ENCODE results near the gene NCOA6. TPM values are rescaled to one million over a fixed set of nuclear protein-coding genes. Genes with fewer than 3 reads are reported as not detected.

The NCOA6 gene
- polyA plus RNA-seq, 1 of the 3 experiments (the other 2 are of a cell fraction) = 14.5 TPM

DNA sequence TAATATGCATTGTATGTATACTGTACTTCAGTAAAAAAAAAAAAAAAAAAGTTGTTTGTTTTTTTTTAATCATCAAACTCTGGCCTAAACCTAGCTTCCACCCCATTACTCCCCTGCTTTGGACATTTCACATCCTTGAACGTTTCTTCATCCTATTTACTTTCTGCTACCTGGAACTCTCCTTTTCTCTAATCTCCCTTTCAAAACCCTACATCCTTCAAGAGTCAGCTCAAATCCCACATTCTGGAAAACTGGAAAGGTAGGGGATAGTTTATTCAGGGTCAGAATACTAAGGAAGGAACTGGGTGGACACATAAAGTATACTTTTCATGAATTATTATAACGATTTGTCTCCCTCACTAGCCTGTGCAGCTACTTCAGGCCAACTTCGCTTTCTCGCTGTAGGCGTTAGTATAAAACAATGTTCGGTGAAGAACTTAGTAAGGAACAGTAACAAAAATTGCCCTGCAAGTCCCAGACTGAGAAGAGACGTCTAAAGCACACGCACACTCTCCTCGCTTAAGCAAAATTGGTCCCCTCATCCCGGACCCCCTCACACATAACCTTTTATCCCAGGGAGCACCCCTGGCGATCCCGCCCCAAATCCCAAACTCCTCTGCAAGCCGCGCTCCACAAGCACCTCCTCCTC, 149.3 kb downstream of the NCOA6 start:
- Histone ChIP-seq H3K4me1 (ENCODE audit: control insufficient read depth in 1 of 2, insufficient read depth in 2 of 2, low read depth in 1 of 2, low read length in 1 of 2) (peaks cover 0 to 5% of the 10 kb centered on the region in 2 experiments; a peak in 2 of 4 replicates), H4K20me1 (ENCODE audit: insufficient read depth) (no peaks in the 10 kb centered on the region), H3K27ac (ENCODE audit: low read depth in 2 of 2, low read length in 1 of 2) (peak overlapping the region; percentile 53 to 66; a peak in 3 of 4 replicates), H3K9me3 (no peaks in the 10 kb centered on the region), H3K9ac (peak overlapping the region; percentile 75), H3K4me2 (peak overlapping the region; percentile 83), H2AFZ (ENCODE audit: low read depth) (peak overlapping the region; percentile 98), H3K4me3 (ENCODE audit: low read depth in 2 of 2, low read length in 1 of 2) (peak overlapping the region; percentile 67 to 94), H3K36me3 (replicated peaks in 1 of 2; ENCODE audit: control insufficient read depth in 1 of 2, insufficient read depth in 2 of 2, low read length in 1 of 2) (no peaks in the 10 kb centered on the region), H3K9me2 (no peaks in the 10 kb centered on the region), H3F3A (replicated peaks; ENCODE audit: insufficient read depth) (peaks cover 14% of the 10 kb centered on the region), H3K27me3 (ENCODE audit: insufficient read depth) (no peaks in the 10 kb centered on the region), H3K79me2 (ENCODE audit: insufficient read depth) (peaks cover 24% of the 10 kb centered on the region; the same call in 1 of the 2 replicates)
- 3% methylated on average over 14 of the region's 14 CpGs for WGBS (ENCODE audit: low lambda C conversion rate)
- no peak for DNase-seq
- POLR2A ChIA-PET = no interaction called here
- CTCF ChIA-PET = interaction anchor here (1.1 to 1.5 kb wide), 3 partner anchors 94 to 363 kb away, joined by 3 to 4 read pairs (median 3); no protein-coding TSS in a partner anchor
- TF ChIP-seq NFIC (IDR thresholded peaks at IDR 0.05; ENCODE audit: borderline replicate concordance) (no peak), MXI1 (IDR thresholded peaks at IDR 0.05; ENCODE audit: low read depth, low read length) (0 out of 2 replicates have a peak, but pooled peaks have one; percentile 0), TEAD4 (IDR thresholded peaks at IDR 0.05; ENCODE audit: borderline replicate concordance, insufficient read depth) (no peak), RAD21 (IDR thresholded peaks at IDR 0.05; ENCODE audit: low read length) (no peak), FOSL2 (IDR thresholded peaks at IDR 0.05; ENCODE audit: borderline replicate concordance, low read depth) (no peak), GABPA (IDR thresholded peaks at IDR 0.05; ENCODE audit: low read depth) (no peak)

DNA sequence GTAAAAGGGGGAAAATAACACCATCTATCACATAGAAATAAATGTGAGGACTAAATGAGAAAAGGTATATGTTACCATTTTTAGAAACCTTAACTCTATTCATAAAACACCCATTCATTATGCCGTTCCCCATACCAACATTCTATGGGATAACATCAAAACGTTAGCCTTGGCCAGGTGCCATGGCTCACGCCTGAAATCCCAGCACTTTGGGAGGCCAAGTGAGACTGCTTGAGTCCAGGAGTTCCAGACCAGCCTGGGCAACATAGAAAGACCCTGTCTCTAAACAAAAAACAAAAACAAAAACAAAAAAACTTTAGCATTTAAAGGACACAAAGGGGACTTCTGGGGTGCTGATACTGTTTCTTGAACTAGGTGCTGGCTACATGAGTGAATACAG, 149.9 kb downstream of the NCOA6 start:
- POLR2A ChIA-PET = no interaction called here
- Histone ChIP-seq H3K79me2 (ENCODE audit: insufficient read depth) (peaks cover 24% of the 10 kb centered on the region; the same call in 1 of the 2 replicates), H3F3A (replicated peaks; ENCODE audit: insufficient read depth) (peaks cover 10% of the 10 kb centered on the region), H3K4me2 (peak overlapping the region; percentile 83), H2AFZ (ENCODE audit: low read depth) (peak overlapping the region; percentile 98; the same call in 1 of the 2 replicates), H3K9me3 (no peaks in the 10 kb centered on the region), H3K4me3 (ENCODE audit: low read depth in 2 of 2, low read length in 1 of 2) (peak overlapping the region; percentile 67 to 94; a peak in 3 of 4 replicates), H3K36me3 (replicated peaks in 1 of 2; ENCODE audit: control insufficient read depth in 1 of 2, insufficient read depth in 2 of 2, low read length in 1 of 2) (no peaks in the 10 kb centered on the region), H4K20me1 (ENCODE audit: insufficient read depth) (no peaks in the 10 kb centered on the region), H3K27me3 (ENCODE audit: insufficient read depth) (no peaks in the 10 kb centered on the region), H3K4me1 (ENCODE audit: control insufficient read depth in 1 of 2, insufficient read depth in 2 of 2, low read depth in 1 of 2, low read length in 1 of 2) (peaks cover 0 to 5% of the 10 kb centered on the region in 2 experiments; a peak in 2 of 4 replicates), H3K27ac (ENCODE audit: low read depth in 2 of 2, low read length in 1 of 2) (no peak overlapping the region), H3K9me2 (no peaks in the 10 kb centered on the region), H3K9ac (no peak overlapping the region)
- WGBS (ENCODE audit: low lambda C conversion rate) = 45% methylated on average over 3 of the region's 3 CpGs
- no peak for TF ChIP-seq YY1 (IDR thresholded peaks at IDR 0.05; ENCODE audit: low read depth)
- TF ChIP-seq ELF1 (IDR thresholded peaks at IDR 0.05) = no peak
- no peak for TF ChIP-seq NFIC (IDR thresholded peaks at IDR 0.05; ENCODE audit: borderline replicate concordance)
- TF ChIP-seq, protein P1, sequence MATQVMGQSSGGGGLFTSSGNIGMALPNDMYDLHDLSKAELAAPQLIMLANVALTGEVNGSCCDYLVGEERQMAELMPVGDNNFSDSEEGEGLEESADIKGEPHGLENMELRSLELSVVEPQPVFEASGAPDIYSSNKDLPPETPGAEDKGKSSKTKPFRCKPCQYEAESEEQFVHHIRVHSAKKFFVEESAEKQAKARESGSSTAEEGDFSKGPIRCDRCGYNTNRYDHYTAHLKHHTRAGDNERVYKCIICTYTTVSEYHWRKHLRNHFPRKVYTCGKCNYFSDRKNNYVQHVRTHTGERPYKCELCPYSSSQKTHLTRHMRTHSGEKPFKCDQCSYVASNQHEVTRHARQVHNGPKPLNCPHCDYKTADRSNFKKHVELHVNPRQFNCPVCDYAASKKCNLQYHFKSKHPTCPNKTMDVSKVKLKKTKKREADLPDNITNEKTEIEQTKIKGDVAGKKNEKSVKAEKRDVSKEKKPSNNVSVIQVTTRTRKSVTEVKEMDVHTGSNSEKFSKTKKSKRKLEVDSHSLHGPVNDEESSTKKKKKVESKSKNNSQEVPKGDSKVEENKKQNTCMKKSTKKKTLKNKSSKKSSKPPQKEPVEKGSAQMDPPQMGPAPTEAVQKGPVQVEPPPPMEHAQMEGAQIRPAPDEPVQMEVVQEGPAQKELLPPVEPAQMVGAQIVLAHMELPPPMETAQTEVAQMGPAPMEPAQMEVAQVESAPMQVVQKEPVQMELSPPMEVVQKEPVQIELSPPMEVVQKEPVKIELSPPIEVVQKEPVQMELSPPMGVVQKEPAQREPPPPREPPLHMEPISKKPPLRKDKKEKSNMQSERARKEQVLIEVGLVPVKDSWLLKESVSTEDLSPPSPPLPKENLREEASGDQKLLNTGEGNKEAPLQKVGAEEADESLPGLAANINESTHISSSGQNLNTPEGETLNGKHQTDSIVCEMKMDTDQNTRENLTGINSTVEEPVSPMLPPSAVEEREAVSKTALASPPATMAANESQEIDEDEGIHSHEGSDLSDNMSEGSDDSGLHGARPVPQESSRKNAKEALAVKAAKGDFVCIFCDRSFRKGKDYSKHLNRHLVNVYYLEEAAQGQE (IDR thresholded peaks at IDR 0.05; ENCODE audit: low read depth, low read length) = no peak
- TF ChIP-seq MEF2A (IDR thresholded peaks at IDR 0.05; ENCODE audit: borderline replicate concordance, low read depth) = no peak
- TF ChIP-seq JUND (IDR thresholded peaks at IDR 0.05) = no peak
- TF ChIP-seq, protein P2, sequence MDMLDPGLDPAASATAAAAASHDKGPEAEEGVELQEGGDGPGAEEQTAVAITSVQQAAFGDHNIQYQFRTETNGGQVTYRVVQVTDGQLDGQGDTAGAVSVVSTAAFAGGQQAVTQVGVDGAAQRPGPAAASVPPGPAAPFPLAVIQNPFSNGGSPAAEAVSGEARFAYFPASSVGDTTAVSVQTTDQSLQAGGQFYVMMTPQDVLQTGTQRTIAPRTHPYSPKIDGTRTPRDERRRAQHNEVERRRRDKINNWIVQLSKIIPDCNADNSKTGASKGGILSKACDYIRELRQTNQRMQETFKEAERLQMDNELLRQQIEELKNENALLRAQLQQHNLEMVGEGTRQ (IDR thresholded peaks at IDR 0.05; ENCODE audit: borderline replicate concordance, low read depth, low read length) = no peak
- TF ChIP-seq EZH2phosphoT487 (IDR thresholded peaks at IDR 0.05; ENCODE audit: borderline replicate concordance, low read depth) = no peak
- no peak for TF ChIP-seq GATA2 (CRISPR knock-in tag; IDR thresholded peaks at IDR 0.05)
- CTCF ChIA-PET = interaction anchor here (1.1 to 1.5 kb wide), 3 partner anchors 94 to 363 kb away, joined by 3 to 4 read pairs (median 3); no protein-coding TSS in a partner anchor
- DNase-seq = no peak
